ENCODE data around the gene TSHZ2.

The TSHZ2 gene

DNA sequence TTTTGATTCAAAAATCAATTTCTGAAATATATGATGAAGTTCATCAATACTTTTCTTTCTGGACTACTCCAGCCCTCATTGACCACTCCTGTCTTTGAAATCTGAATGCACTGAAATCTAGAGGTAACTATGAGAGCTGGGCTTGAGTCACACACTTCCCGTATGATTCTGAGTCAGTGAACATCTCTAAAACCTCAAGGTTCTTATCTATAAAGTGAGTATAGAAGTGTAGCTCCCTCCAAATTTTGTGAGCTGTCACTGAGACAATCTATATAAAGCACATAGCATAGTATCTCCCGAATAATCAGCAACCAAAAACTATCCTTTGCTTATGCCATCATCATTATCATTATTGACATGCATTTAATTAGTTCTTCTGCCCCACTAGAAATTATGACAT, 182.4 kb downstream of the TSHZ2 start:
- H2AFZ ChIP-seq (ENCODE audit: low read depth, low read length) = no peak overlapping the region
- no peaks in the 10 kb centered on the region for H3K27me3 ChIP-seq (ENCODE audit: low read depth, low read length)
- peaks cover 52% of the 10 kb centered on the region for H3K4me1 ChIP-seq (ENCODE audit: low read length)
- no peaks in the 10 kb centered on the region for H3K36me3 ChIP-seq (replicated peaks; ENCODE audit: low read depth, low read length)
- H3K79me2 ChIP-seq (ENCODE audit: low read length) = no peaks in the 10 kb centered on the region
- TF ChIP-seq, protein P1, sequence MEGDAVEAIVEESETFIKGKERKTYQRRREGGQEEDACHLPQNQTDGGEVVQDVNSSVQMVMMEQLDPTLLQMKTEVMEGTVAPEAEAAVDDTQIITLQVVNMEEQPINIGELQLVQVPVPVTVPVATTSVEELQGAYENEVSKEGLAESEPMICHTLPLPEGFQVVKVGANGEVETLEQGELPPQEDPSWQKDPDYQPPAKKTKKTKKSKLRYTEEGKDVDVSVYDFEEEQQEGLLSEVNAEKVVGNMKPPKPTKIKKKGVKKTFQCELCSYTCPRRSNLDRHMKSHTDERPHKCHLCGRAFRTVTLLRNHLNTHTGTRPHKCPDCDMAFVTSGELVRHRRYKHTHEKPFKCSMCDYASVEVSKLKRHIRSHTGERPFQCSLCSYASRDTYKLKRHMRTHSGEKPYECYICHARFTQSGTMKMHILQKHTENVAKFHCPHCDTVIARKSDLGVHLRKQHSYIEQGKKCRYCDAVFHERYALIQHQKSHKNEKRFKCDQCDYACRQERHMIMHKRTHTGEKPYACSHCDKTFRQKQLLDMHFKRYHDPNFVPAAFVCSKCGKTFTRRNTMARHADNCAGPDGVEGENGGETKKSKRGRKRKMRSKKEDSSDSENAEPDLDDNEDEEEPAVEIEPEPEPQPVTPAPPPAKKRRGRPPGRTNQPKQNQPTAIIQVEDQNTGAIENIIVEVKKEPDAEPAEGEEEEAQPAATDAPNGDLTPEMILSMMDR (IDR thresholded peaks at IDR 0.05; ENCODE audit: low read depth, low read length) = no peak
- H3K4me2 ChIP-seq (ENCODE audit: low read length) = peak overlapping the region; percentile 68
- H3K9me3 ChIP-seq (ENCODE audit: insufficient read depth, low read length) = no peaks in the 10 kb centered on the region
- H3K9ac ChIP-seq (ENCODE audit: low read length) = 0 out of 2 replicates have a peak overlapping the region, but pooled peaks have one; percentile 3
- peak overlapping the region; percentile 22; the same call in 1 of the 2 replicates for H3K4me3 ChIP-seq (ENCODE audit: low read length)
- H4K20me1 ChIP-seq (ENCODE audit: insufficient read depth, low read length) = no peaks in the 10 kb centered on the region
- H3K27ac ChIP-seq (ENCODE audit: low read length) = peak overlapping the region; percentile 25

DNA sequence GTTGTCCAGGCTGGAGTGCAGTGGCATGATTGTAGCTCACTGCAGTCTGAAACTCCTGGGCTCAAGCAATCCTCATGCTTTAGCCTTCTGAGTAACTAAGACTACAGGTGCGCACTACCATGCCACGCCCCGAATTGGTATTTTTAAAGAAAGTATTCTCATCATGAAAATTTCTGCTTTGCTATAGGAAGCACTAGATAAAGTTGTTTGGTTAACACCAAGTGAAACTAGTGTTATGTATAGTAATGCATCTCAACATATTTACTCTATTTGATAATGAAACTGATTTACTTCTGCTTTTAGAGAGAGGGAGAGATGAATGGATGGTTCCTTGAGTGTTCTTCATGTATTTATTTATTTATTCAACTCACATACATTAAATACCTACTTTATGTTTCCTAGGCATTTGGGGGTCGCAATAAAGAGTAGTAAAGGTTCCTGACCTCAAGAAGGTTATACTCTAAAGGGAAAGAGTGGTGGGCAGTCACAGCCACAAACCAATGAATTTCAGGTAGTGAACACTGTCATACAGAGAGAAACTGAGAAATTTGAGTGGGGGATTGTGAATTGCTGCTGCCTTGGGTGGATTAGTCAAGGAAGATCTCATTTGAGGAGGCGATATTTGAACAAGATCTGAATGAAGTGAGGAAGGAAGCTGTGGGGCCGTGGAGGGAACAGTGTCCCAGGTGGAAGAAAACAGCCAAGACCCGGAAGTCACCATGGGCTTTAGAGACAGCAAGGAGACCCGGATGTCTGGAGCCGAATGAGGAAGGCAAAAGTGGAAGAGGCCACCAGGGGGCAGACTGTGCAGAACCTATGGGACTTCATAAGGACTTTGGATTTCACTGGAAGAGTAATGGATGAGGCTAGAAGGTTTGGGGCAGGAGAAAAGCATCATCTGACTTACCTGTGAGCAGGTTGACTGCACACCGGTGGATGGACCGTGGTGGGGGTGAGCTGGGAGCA, 185.6 kb downstream of the TSHZ2 start:
- TF ChIP-seq EZH2phosphoT487 (IDR thresholded peaks at IDR 0.05; ENCODE audit: low read depth) = no peak
- TF ChIP-seq, protein P1 (IDR thresholded peaks at IDR 0.05; ENCODE audit: low read depth, low read length) = peak; percentile 79
- Histone ChIP-seq H3K4me3 (ENCODE audit: low read length) (0 out of 2 replicates have a peak overlapping the region, but pooled peaks have one; percentile 10), H3K36me3 (replicated peaks; ENCODE audit: low read depth, low read length) (no peaks in the 10 kb centered on the region), H2AFZ (ENCODE audit: low read depth, low read length) (peak overlapping the region; percentile 5; the same call in 1 of the 2 replicates), H3K9me3 (ENCODE audit: insufficient read depth, low read length) (no peaks in the 10 kb centered on the region), H3K4me1 (ENCODE audit: low read length) (peaks cover 61% of the 10 kb centered on the region), H3K9ac (ENCODE audit: low read length) (peak overlapping the region; percentile 10; the same call in 1 of the 2 replicates), H3K27me3 (ENCODE audit: low read depth, low read length) (no peaks in the 10 kb centered on the region), H3K4me2 (ENCODE audit: low read length) (peak overlapping the region; percentile 35), H3K79me2 (ENCODE audit: low read length) (no peaks in the 10 kb centered on the region), H3K27ac (ENCODE audit: low read length) (peak overlapping the region; percentile 80), H4K20me1 (ENCODE audit: insufficient read depth, low read length) (no peaks in the 10 kb centered on the region)

DNA sequence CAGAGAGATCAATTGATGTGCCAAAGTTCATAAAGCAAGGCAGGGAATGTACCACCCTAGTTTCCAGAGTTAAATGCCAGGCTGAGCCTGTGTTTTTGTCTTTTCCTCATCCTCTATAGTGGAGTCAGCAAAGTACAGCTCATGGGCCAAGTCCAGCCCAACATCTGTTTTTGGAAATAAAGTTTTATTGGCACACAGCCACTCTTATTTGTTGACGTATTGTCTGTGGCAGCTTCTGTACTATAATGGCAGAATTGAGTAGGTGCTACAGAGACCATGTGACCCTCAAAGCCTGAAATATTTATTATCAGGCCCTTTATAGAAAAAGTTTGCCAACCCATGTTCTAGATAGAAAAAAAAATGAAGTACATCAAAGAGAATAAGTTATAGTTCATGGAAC, 187.0 kb downstream of the TSHZ2 start:
- Histone ChIP-seq H3K4me2 (ENCODE audit: low read length) (no peak overlapping the region), H2AFZ (ENCODE audit: low read depth, low read length) (no peak overlapping the region), H3K9ac (ENCODE audit: low read length) (no peak overlapping the region), H3K36me3 (replicated peaks; ENCODE audit: low read depth, low read length) (no peaks in the 10 kb centered on the region), H3K27ac (ENCODE audit: low read length) (no peak overlapping the region), H3K9me3 (ENCODE audit: insufficient read depth, low read length) (no peaks in the 10 kb centered on the region), H3K4me3 (ENCODE audit: low read length) (no peak overlapping the region), H4K20me1 (ENCODE audit: insufficient read depth, low read length) (no peaks in the 10 kb centered on the region), H3K4me1 (ENCODE audit: low read length) (peaks cover 58% of the 10 kb centered on the region), H3K27me3 (ENCODE audit: low read depth, low read length) (no peaks in the 10 kb centered on the region), H3K79me2 (ENCODE audit: low read length) (no peaks in the 10 kb centered on the region)
- TF ChIP-seq EZH2phosphoT487 (IDR thresholded peaks at IDR 0.05; ENCODE audit: low read depth) = no peak
- TF ChIP-seq, protein P1 (IDR thresholded peaks at IDR 0.05; ENCODE audit: low read depth, low read length) = no peak

DNA sequence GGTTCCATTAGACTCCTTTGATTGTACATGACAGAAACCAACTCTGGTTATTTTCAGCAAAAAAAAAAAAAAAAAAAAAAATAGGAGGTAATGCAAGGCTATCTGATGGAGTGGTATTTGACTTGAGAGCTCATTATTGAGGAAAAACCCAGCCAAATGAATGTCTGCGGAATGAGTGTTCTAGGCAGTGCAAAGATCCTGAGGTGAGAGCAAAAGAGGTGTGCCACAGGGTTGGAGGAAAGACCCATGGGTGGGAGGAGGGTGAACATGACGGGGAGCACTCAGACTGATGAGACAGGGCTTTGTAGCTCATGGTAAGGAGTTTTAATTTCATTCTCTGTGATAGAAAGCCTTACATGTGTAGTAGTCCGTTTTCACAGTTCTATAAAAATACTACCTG, 188.9 kb downstream of the TSHZ2 start:
- Histone ChIP-seq H3K4me1 (ENCODE audit: low read length) (peaks cover 45% of the 10 kb centered on the region), H3K27ac (ENCODE audit: low read length) (peak overlapping the region; percentile 49), H3K4me3 (ENCODE audit: low read length) (no peak overlapping the region), H2AFZ (ENCODE audit: low read depth, low read length) (no peak overlapping the region), H3K27me3 (ENCODE audit: low read depth, low read length) (no peaks in the 10 kb centered on the region), H3K9me3 (ENCODE audit: insufficient read depth, low read length) (no peaks in the 10 kb centered on the region), H4K20me1 (ENCODE audit: insufficient read depth, low read length) (no peaks in the 10 kb centered on the region), H3K4me2 (ENCODE audit: low read length) (no peak overlapping the region), H3K36me3 (replicated peaks; ENCODE audit: low read depth, low read length) (no peaks in the 10 kb centered on the region), H3K79me2 (ENCODE audit: low read length) (no peaks in the 10 kb centered on the region), H3K9ac (ENCODE audit: low read length) (no peak overlapping the region)
- TF ChIP-seq, protein P1 (IDR thresholded peaks at IDR 0.05; ENCODE audit: low read depth, low read length) = no peak
- no peak for TF ChIP-seq EZH2phosphoT487 (IDR thresholded peaks at IDR 0.05; ENCODE audit: low read depth)
